HCT116 (cell line): ENCODE results near the gene MAML3. TPM values are rescaled to one million over a fixed set of nuclear protein-coding genes. Genes with fewer than 3 reads are reported as not detected.

Source experiments
- ATAC-seq: fragments of 200-7000 bp; cut with Tn5 transposase; 2 replicates; pipeline ENCODE4 v1.9.1; 2020; ENCODE audit warnings: mild to moderate bottlenecking, moderate library complexity
- BruUV-seq: library from RNA; stranded (reverse); fragments of 400-500 nt; replicated peaks from 2 replicates; lab custom pipeline; 2021; lab: Mats Ljungman, UMichigan
- CTCF ChIA-PET: fragments of 300-600 bp; sonication (Branson Sonifier 250); formaldehyde crosslinking; loops from one replicate; lab custom pipeline; 2021; ENCODE audit warnings: antibody characterized with exemption; lab: Charles Lee
- POLR2A ChIA-PET: fragments of 300-600, 350-600 bp; sonication (Branson Sonifier 250); formaldehyde crosslinking; loops from one replicate; lab custom pipeline; 2021; ENCODE audit warnings: antibody characterized with exemption; lab: Charles Lee
- RAD21 ChIA-PET, 2 experiments: fragments of 300-600 bp; sonication (Branson Sonifier 250); formaldehyde crosslinking; loops; one replicate each; lab custom pipeline; 2023; ENCODE audit warnings: low total read pairs in 2 of 2; ENCODE audit not compliant: uncharacterized antibody in 2 of 2, unreplicated experiment in 2 of 2, low non-redundant PET in 1 of 2; lab: Charles Lee
- DNase-seq: peaks from one replicate; pipeline ENCODE4 v3.0.0-alpha.2; 2010; ENCODE audit warnings: low read depth, low spot score
- H2AFZ ChIP-seq: fragments of 200-600 bp; shearing (Covaris generic), sonication (generic); 2 replicates; pipeline ENCODE4 v1.6.1; 2017; ENCODE audit warnings: low read depth, mixed run types, mixed read lengths, antibody characterized with exemption, low read length; ENCODE audit not compliant: poor library complexity, severe bottlenecking
- H3K27ac ChIP-seq: 2 replicates; pipeline ENCODE4 v1.5.1; 2012; ENCODE audit warnings: low read depth, low read length
- H3K27me3 ChIP-seq: fragments of 200-600 bp; sonication (generic); 2 replicates; pipeline ENCODE4 v1.6.1; 2016; ENCODE audit warnings: mixed run types, low read length, mixed read lengths; ENCODE audit not compliant: insufficient read depth
- H3K36me3 ChIP-seq, 2 experiments: fragments of 200-500 bp in 1 of 2; fragments of 200-600 bp in 1 of 2; sonication (Bioruptor generic) in 1 of 2; sonication (generic) in 1 of 2; 2 replicates each; pipeline versions ENCODE4 v1.5.1 to v1.6.1; 2014 to 2016; ENCODE audit warnings: low read length in 2 of 2, inconsistent platforms in 1 of 2, mixed read lengths in 1 of 2, mixed run types in 1 of 2; ENCODE audit not compliant: insufficient read depth in 2 of 2, control insufficient read depth in 1 of 2
- H3K4me1 ChIP-seq, 2 experiments: fragments of 200-600 bp in 1 of 2; sonication (generic) in 1 of 2; 2 replicates each; pipeline versions ENCODE4 v1.5.1 to v1.6.1; 2012 to 2017; ENCODE audit warnings: low read length in 2 of 2, inconsistent platforms in 1 of 2, mild to moderate bottlenecking in 1 of 2, mixed read lengths in 1 of 2, mixed run types in 1 of 2, moderate library complexity in 1 of 2; ENCODE audit not compliant: insufficient read depth in 2 of 2, control insufficient read depth in 1 of 2
- H3K4me2 ChIP-seq: fragments of 200-600 bp; sonication (generic); 2 replicates; pipeline ENCODE4 v1.6.1; 2017; ENCODE audit warnings: mixed run types, low read length, mixed read lengths
- H3K4me3 ChIP-seq, 2 experiments: fragments of 200-600 bp in 1 of 2; sonication (generic) in 1 of 2; replicated peaks in 1 of 2; 2 replicates each; pipeline ENCODE4 v1.5.1; 2011 to 2016; ENCODE audit warnings: low read length in 2 of 2, control low read depth in 1 of 2, low read depth in 1 of 2, mild to moderate bottlenecking in 1 of 2, mixed read lengths in 1 of 2, mixed run types in 1 of 2
- H3K79me2 ChIP-seq: fragments of 200-600 bp; sonication (generic); 2 replicates; pipeline ENCODE4 v1.6.1; 2017; ENCODE audit warnings: mild to moderate bottlenecking, mixed run types, low read length, moderate library complexity, mixed read lengths; ENCODE audit not compliant: insufficient read depth
- H3K9ac ChIP-seq: fragments of 200-600 bp; sonication (generic); 2 replicates; pipeline ENCODE4 v1.6.1; 2016; ENCODE audit warnings: low read length, mixed read lengths
- H3K9me2 ChIP-seq: fragments of 200-600 bp; sonication (generic), shearing (Covaris generic); 2 replicates; pipeline ENCODE4 v1.6.1; 2017; ENCODE audit warnings: mixed run types, mild to moderate bottlenecking, moderate library complexity; ENCODE audit not compliant: insufficient read depth
- H3K9me3 ChIP-seq, 2 experiments: fragments of 200-500 bp in 1 of 2; fragments of 200-600 bp in 1 of 2; sonication (Bioruptor generic) in 1 of 2; sonication (generic) in 1 of 2; 2 replicates each; pipeline ENCODE4 v1.6.1; 2014 to 2017; ENCODE audit warnings: low read length in 2 of 2, mixed read lengths in 2 of 2, inconsistent platforms in 1 of 2, low read depth in 1 of 2, mild to moderate bottlenecking in 1 of 2, mixed run types in 1 of 2, moderate library complexity in 1 of 2; ENCODE audit not compliant: control insufficient read depth in 1 of 2, insufficient read depth in 1 of 2
- H4K20me1 ChIP-seq: fragments of 200-600 bp; sonication (generic), shearing (Covaris generic); 2 replicates; pipeline ENCODE4 v1.6.1; 2017; ENCODE audit warnings: mixed run types, mild to moderate bottlenecking, moderate library complexity; ENCODE audit not compliant: insufficient read depth
- ATF3 ChIP-seq: IDR thresholded peaks from 2 replicates; pipeline ENCODE4 v1.6.1; 2012
- CBX3 ChIP-seq: IDR thresholded peaks from 2 replicates; pipeline ENCODE4 v1.6.1; 2012; ENCODE audit warnings: low read depth
- EGR1 ChIP-seq: IDR thresholded peaks from 2 replicates; pipeline ENCODE4 v1.6.1; 2012; ENCODE audit warnings: low read depth
- EZH2 ChIP-seq: fragments of 200-600 bp; sonication (generic); IDR thresholded peaks from 2 replicates; pipeline ENCODE4 v1.6.1; 2017; ENCODE audit warnings: antibody characterized with exemption, mixed run types
- EZH2phosphoT487 ChIP-seq: fragments of 200-600 bp; IDR thresholded peaks from 2 replicates; pipeline ENCODE4 v1.6.1; 2018; ENCODE audit warnings: antibody characterized with exemption, borderline replicate concordance
- FOSL1 ChIP-seq: IDR thresholded peaks from 2 replicates; pipeline ENCODE4 v1.6.1; 2012; ENCODE audit warnings: low read depth
- JUND ChIP-seq: IDR thresholded peaks from 2 replicates; pipeline ENCODE4 v1.6.1; 2012
- POLR2A ChIP-seq: IDR thresholded peaks from 2 replicates; pipeline ENCODE4 v1.7.0; 2011; ENCODE audit warnings: borderline replicate concordance; ENCODE audit not compliant: insufficient read depth, insufficient read length; ENCODE audit errors: extremely low read depth
- POLR2AphosphoS5 ChIP-seq: IDR thresholded peaks from 2 replicates; pipeline ENCODE4 v1.6.1; 2011; ENCODE audit warnings: mild to moderate bottlenecking, low read depth, low read length, moderate library complexity
- RAD21 ChIP-seq: IDR thresholded peaks from 2 replicates; pipeline ENCODE4 v1.6.1; 2012; ENCODE audit warnings: low read depth, mild to moderate bottlenecking
- SIN3A ChIP-seq: IDR thresholded peaks from 2 replicates; pipeline ENCODE4 v1.6.1; 2012; ENCODE audit warnings: low read depth
- TCF7L2 ChIP-seq: IDR thresholded peaks from 2 replicates; pipeline ENCODE4 v1.7.0; 2011; ENCODE audit warnings: borderline replicate concordance, inconsistent platforms; ENCODE audit not compliant: insufficient read depth, insufficient read length; ENCODE audit errors: extremely low read depth
- YY1 ChIP-seq: IDR thresholded peaks from 2 replicates; pipeline ENCODE4 v1.6.1; 2011; ENCODE audit warnings: low read length, low read depth, moderate library complexity, mild to moderate bottlenecking; ENCODE audit not compliant: insufficient replicate concordance; ENCODE audit errors: extremely low read depth
- ZBTB33 ChIP-seq: IDR thresholded peaks from 2 replicates; pipeline ENCODE4 v1.6.1; 2011; ENCODE audit warnings: mild to moderate bottlenecking, low read length, moderate library complexity; ENCODE audit not compliant: insufficient replicate concordance; ENCODE audit errors: extremely low read depth
- ZFX ChIP-seq: fragments of 450-650 bp; IDR thresholded peaks from 2 replicates; pipeline ENCODE4 v1.6.1; 2017
- ZNF274 ChIP-seq: fragments of 200-500 bp; sonication (Bioruptor generic); IDR thresholded peaks from 2 replicates; pipeline ENCODE4 v1.6.1; 2014; ENCODE audit warnings: mild to moderate bottlenecking, low read depth, low read length, inconsistent platforms
- intact Hi-C: fragments of 100-400 bp; cut with micrococcal nuclease; formaldehyde crosslinking; loops from 2 replicates; pipeline ENCODE4 v1.10.0; 2022
- total RNA-seq: library from RNA; stranded (reverse); gene quantifications from one replicate; pipeline ENCODE4 v1.2.1, GENCODE V29; 2021; ENCODE audit not compliant: unreplicated experiment
- TF ChIP-seq, protein P1 (sequence below): IDR thresholded peaks from 2 replicates; pipeline ENCODE4 v1.6.1; 2012; ENCODE audit warnings: low read depth
- TF ChIP-seq, protein P2 (sequence below), 3 experiments: fragments of 200-600 bp in 1 of 3; sonication (generic) in 1 of 3; IDR thresholded peaks in 2 of 3; conservative IDR thresholded peaks in 1 of 3; 2 replicates each; pipeline ENCODE4 v1.5.1; 2012 to 2017; ENCODE audit warnings: low read depth in 2 of 3, low read length in 2 of 3, antibody characterized with exemption in 1 of 3, borderline replicate concordance in 1 of 3, control low read depth in 1 of 3, mild to moderate bottlenecking in 1 of 3, mixed read lengths in 1 of 3, mixed run types in 1 of 3, moderate library complexity in 1 of 3; ENCODE audit not compliant: insufficient read depth in 1 of 3
- TF ChIP-seq, protein P3 (sequence below): IDR thresholded peaks from 2 replicates; pipeline ENCODE4 v1.6.1; 2012

MAML3 gene
- total RNA-seq, 1 experiment from 2014 or later, result 3.1 TPM

DNA sequence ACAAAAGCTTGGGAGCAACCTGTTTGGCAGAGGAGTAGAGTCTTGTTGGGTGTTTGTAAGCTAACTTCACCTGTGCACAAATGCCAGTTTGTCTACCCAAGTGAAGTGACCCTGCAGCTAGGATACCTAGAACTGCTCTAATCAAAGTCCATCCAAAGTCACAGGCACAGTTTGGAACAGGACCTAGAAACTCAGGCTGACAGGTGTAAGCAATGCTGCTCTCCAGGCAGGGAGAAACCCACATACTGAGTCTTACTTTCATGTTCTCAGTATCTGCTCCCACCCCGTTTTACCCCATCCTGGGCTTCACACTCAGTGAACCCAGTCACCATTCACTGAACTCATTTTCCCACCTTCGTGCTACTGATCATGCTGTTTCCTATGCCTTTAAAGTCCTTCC, 40.3 kb downstream of the MAML3 start:
- H3K4me2 ChIP-seq, result no peak overlapping the region
- RAD21 ChIA-PET, result no interaction called here
- H3K4me3 ChIP-seq, result no peak overlapping the region
- DNase-seq, result no peak
- intact Hi-C loops, result no loop called here
- no peak overlapping the region for H3K9ac ChIP-seq
- H3K9me2 ChIP-seq, result no peaks in the 10 kb centered on the region
- no peak for ATAC-seq
- H3K4me1 ChIP-seq, result peaks cover 0 to 12% of the 10 kb centered on the region in 2 experiments; a peak in 2 of 4 replicates
- POLR2A ChIA-PET, result no interaction called here
- TF ChIP-seq YY1 (no peak), EZH2phosphoT487 (no peak), POLR2A (no peak), EZH2 (no peak), ZNF274 (no peak), RAD21 (no peak), EGR1 (no peak), FOSL1 (no peak), JUND (no peak), CBX3 (no peak), TCF7L2 (no peak), ZFX (no peak), SIN3A (no peak), ZBTB33 (no peak), POLR2AphosphoS5 (no peak), ATF3 (no peak)
- TF ChIP-seq, protein P1, sequence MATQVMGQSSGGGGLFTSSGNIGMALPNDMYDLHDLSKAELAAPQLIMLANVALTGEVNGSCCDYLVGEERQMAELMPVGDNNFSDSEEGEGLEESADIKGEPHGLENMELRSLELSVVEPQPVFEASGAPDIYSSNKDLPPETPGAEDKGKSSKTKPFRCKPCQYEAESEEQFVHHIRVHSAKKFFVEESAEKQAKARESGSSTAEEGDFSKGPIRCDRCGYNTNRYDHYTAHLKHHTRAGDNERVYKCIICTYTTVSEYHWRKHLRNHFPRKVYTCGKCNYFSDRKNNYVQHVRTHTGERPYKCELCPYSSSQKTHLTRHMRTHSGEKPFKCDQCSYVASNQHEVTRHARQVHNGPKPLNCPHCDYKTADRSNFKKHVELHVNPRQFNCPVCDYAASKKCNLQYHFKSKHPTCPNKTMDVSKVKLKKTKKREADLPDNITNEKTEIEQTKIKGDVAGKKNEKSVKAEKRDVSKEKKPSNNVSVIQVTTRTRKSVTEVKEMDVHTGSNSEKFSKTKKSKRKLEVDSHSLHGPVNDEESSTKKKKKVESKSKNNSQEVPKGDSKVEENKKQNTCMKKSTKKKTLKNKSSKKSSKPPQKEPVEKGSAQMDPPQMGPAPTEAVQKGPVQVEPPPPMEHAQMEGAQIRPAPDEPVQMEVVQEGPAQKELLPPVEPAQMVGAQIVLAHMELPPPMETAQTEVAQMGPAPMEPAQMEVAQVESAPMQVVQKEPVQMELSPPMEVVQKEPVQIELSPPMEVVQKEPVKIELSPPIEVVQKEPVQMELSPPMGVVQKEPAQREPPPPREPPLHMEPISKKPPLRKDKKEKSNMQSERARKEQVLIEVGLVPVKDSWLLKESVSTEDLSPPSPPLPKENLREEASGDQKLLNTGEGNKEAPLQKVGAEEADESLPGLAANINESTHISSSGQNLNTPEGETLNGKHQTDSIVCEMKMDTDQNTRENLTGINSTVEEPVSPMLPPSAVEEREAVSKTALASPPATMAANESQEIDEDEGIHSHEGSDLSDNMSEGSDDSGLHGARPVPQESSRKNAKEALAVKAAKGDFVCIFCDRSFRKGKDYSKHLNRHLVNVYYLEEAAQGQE, result no peak
- TF ChIP-seq, protein P2, sequence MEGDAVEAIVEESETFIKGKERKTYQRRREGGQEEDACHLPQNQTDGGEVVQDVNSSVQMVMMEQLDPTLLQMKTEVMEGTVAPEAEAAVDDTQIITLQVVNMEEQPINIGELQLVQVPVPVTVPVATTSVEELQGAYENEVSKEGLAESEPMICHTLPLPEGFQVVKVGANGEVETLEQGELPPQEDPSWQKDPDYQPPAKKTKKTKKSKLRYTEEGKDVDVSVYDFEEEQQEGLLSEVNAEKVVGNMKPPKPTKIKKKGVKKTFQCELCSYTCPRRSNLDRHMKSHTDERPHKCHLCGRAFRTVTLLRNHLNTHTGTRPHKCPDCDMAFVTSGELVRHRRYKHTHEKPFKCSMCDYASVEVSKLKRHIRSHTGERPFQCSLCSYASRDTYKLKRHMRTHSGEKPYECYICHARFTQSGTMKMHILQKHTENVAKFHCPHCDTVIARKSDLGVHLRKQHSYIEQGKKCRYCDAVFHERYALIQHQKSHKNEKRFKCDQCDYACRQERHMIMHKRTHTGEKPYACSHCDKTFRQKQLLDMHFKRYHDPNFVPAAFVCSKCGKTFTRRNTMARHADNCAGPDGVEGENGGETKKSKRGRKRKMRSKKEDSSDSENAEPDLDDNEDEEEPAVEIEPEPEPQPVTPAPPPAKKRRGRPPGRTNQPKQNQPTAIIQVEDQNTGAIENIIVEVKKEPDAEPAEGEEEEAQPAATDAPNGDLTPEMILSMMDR (IDR thresholded peaks at IDR 0.05 in 2 of 3, conservative IDR thresholded peaks at IDR 0.05 in 1 of 3; ENCODE audit: borderline replicate concordance in 1 of 3, insufficient read depth in 1 of 3, low read depth in 2 of 3, low read length in 2 of 3), result no peak
- TF ChIP-seq, protein P3, sequence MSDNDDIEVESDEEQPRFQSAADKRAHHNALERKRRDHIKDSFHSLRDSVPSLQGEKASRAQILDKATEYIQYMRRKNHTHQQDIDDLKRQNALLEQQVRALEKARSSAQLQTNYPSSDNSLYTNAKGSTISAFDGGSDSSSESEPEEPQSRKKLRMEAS, result no peak
- no peaks in the 10 kb centered on the region for H3K36me3 ChIP-seq
- H3K27ac ChIP-seq, result no peak overlapping the region
- H3K79me2 ChIP-seq, result no peaks in the 10 kb centered on the region
- no peak overlapping the region for H2AFZ ChIP-seq
- no TSS peak for BruUV-seq
- H3K9me3 ChIP-seq, result no peaks in the 10 kb centered on the region
- H4K20me1 ChIP-seq, result no peaks in the 10 kb centered on the region
- CTCF ChIA-PET, result no interaction called here
- no peaks in the 10 kb centered on the region for H3K27me3 ChIP-seq
